Measurements from ENCODE around the gene IRF2.
"Not testable (repeated sequence)": the region's sequence is repeated elsewhere in the genome, so short reads cannot be mapped to it uniquely, and the experiment has no call there.

Gene IRF2

GRCh38 chr4:184342167-184342856, 132.0 kb downstream of the IRF2 start:
- no peak for DNase-seq

GRCh38 chr4:184339398-184340193, 134.8 kb downstream of the IRF2 start:
- not testable (repeated sequence) for DNase-seq

- no peak for DNase-seq
These were observed 136.4 kb downstream of the IRF2 start for GRCh38 chr4:184337907-184338306.
